D341Med (cell line): ENCODE data around the gene OR3A2.
"Not testable (repeated sequence)": the region's sequence is repeated elsewhere in the genome, so short reads cannot be mapped to it uniquely, and the experiment has no call there.

Experiments
- DNase-seq: peaks from one replicate; pipeline ENCODE4 v3.0.0; 2012; ENCODE audit warnings: low spot score

Gene OR3A2

GRCh38 chr17:3293548-3293947, 92.6 kb downstream of the OR3A2 start:
- DNase-seq, result not testable (repeated sequence)

DNA sequence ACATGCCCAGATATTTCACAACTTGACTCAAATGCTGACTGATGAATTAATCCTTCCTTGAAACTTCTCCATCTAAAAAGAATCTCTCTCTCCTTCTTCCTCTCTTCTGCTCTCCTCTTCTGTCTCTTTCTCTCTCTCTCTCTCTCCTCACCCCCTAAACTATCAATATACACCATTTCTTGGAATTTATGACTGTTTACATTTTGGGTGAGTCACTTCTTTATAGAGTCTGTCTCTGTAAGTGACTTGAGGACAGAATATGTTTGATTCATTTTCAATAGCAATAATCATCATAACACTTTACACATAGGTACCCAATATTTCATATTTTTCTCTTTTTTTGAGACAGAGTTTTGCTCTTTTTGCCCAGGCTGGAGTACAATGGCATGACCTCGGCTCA, 103.2 kb downstream of the OR3A2 start:
- no peak for DNase-seq

- DNase-seq, result no peak
Observed at GRCh38 chr17:3276126-3276525, 110.0 kb downstream of the OR3A2 start.

DNA sequence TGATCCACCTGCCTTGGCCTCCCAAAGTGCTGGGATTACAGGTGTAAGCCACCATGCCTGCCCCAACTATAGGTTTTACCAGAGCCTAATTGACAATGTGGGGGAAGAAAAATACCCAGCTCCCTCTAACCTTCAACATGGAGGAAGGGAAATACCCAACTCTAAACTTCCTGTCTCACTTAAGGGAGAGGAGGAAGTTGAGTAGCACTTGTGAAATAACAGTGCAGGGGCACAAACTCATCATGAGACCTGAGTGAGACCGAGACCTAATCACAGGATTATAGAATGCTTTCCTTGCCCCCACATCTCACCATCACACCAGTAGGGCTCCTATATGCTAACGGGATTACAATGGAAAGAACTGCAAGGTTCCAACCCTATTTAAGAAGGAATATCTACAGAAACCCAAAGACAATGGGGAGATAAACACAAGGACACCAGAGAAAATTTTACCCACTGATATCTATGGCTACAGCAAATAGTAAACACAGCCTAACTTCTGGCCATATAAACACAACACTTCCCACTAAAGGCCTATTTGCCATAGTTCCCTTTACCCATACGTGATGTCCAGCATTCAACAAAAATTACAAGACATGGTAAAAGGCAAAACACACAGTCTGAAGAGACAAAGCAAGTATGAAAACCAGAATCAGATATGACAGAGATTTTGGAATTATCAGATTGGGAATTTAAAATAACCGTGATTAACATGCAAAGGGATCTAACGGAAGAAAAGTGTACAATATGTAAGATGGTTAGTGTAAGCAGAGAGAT, 114.8 kb downstream of the OR3A2 start:
- DNase-seq, result no peak

GRCh38 chr17:3260600-3260999, 125.5 kb downstream of the OR3A2 start:
- no peak for DNase-seq

DNA sequence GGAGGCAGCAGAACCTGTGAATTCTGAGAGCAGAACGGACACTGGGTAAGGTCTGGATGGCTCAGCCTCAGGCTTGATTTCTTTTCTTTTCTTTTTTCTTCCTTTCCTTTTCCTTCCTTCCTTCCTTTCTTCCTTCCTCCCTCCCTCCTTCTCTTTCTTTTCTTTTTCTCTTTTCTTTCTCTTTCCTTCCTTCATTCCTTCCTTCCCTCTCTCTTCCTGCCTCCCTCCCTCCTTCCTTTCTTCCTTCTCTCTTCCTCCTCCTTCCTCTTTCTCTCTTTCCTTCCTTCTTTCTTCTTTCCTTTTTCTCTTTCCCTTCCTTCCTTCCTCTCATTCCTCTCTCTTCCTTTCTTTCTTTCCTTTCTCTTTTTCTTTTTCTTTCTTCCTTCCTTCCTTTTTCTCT, 125.9 kb downstream of the OR3A2 start:
- DNase-seq, result no peak

- no peak for DNase-seq
Observed at GRCh38 chr17:3256575-3256974, 129.5 kb downstream of the OR3A2 start.

- not testable (repeated sequence) for DNase-seq
Observed at GRCh38 chr17:3249013-3249412, 137.1 kb downstream of the OR3A2 start.

DNA sequence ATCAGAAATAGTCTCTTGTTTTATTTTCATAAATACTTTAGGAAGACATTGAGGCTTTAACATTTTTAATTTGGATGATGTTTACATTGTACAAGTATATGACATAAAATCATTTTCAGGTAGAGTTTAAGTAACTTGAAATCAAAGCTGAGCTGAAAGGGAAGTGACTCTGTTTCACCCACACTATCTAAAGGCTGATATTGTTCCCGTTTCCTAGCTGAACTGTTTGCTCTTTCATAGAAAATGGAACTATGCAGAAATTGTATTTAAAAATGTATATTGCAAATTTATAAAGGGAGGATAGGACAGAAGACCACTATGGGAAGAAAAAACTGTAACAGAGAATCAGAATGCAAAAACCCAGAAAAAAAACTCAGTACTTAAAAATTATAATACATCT, 141.3 kb downstream of the OR3A2 start:
- not testable (repeated sequence) for DNase-seq

DNA sequence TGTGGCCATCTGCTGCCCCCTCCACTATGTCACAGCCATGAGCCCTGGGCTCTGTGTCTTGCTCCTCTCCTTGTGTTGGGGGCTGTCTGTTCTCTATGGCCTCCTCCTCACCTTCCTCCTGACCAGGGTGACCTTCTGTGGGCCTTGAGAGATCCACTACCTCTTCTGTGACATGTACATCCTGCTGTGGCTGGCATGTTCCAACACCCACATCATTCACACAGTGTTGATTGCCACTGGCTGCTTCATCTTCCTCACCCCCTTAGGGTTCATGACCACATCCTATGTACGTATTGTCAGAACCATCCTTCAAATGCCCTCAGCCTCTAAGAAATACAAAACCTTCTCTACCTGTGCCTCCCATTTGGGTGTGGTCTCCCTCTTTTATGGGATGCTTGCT, 145.1 kb downstream of the OR3A2 start:
- not testable (repeated sequence) for DNase-seq

GRCh38 chr17:3238685-3239084, 147.4 kb downstream of the OR3A2 start:
- not testable (repeated sequence) for DNase-seq

- not testable (repeated sequence) for DNase-seq
Observed at GRCh38 chr17:3232300-3232699, 153.8 kb downstream of the OR3A2 start.
